HL-60 (cell line): ENCODE data around the gene ITGA5.

Experiments
- CTCF ChIP-seq: IDR thresholded peaks from one replicate; pipeline ENCODE4 v1.5.1; 2011; ENCODE audit warnings: low read length, control low read depth, inconsistent platforms; ENCODE audit not compliant: insufficient read depth
- GABPA ChIP-seq: IDR thresholded peaks from 2 replicates; pipeline ENCODE4 v1.6.1; 2012; ENCODE audit warnings: low read depth
- POLR2AphosphoS5 ChIP-seq: IDR thresholded peaks from 2 replicates; pipeline ENCODE4 v1.6.1; 2012; ENCODE audit warnings: low read depth
- SPI1 ChIP-seq: IDR thresholded peaks from 2 replicates; pipeline ENCODE4 v1.6.1; 2012; ENCODE audit warnings: low read depth, mild to moderate bottlenecking, borderline replicate concordance

GRCh38 chr12:54359762-54360351 lies 59.2 kb downstream of the ITGA5 start:
- TF ChIP-seq CTCF (no peak), POLR2AphosphoS5 (no peak), SPI1 (no peak), GABPA (no peak)
